ENCODE data around the gene GALNT18.

The GALNT18 gene

GRCh38 chr11:11624204-11624603 lies 2.4 kb upstream of the GALNT18 start:
- DNase-seq: no peak

GRCh38 chr11:11622772-11623171 lies 967 bp upstream of the GALNT18 start:
- no peak for DNase-seq

GRCh38 chr11:11622340-11622706 lies 518 bp upstream of the GALNT18 start:
- no peak for DNase-seq

GRCh38 chr11:11620921-11621572 lies 758 bp downstream of the GALNT18 start:
- no peak for DNase-seq

GRCh38 chr11:11620173-11620920 lies 1.5 kb downstream of the GALNT18 start:
- no peak for DNase-seq

- DNase-seq: no peak
Observed at GRCh38 chr11:11618973-11619435, 2.8 kb downstream of the GALNT18 start.

- DNase-seq: no peak
Observed at GRCh38 chr11:11615086-11615485, 6.7 kb downstream of the GALNT18 start.

- no peak for DNase-seq
Observed at GRCh38 chr11:11612439-11612838, 9.4 kb downstream of the GALNT18 start.

- DNase-seq: no peak
Observed at GRCh38 chr11:11611381-11611780, 10.4 kb downstream of the GALNT18 start.

- DNase-seq: no peak
Observed at GRCh38 chr11:11608783-11609232, 13.0 kb downstream of the GALNT18 start.

- DNase-seq: no peak
Observed at GRCh38 chr11:11607772-11608171, 14.0 kb downstream of the GALNT18 start.

- DNase-seq: no peak
Observed at GRCh38 chr11:11605821-11606450, 15.9 kb downstream of the GALNT18 start.

- DNase-seq: no peak
Observed at GRCh38 chr11:11605181-11605580, 16.6 kb downstream of the GALNT18 start.

- no peak for DNase-seq
Observed at GRCh38 chr11:11604370-11604990, 17.3 kb downstream of the GALNT18 start.

- DNase-seq: no peak
Observed at GRCh38 chr11:11602011-11602410, 19.8 kb downstream of the GALNT18 start.

GRCh38 chr11:11600288-11600687 lies 21.5 kb downstream of the GALNT18 start:
- DNase-seq: no peak

GRCh38 chr11:11598243-11598642 lies 23.6 kb downstream of the GALNT18 start:
- no peak for DNase-seq

- DNase-seq: no peak
Observed at GRCh38 chr11:11594162-11594561, 27.6 kb downstream of the GALNT18 start.

- no peak for DNase-seq
Observed at GRCh38 chr11:11592146-11592684, 29.6 kb downstream of the GALNT18 start.

- DNase-seq: no peak
Observed at GRCh38 chr11:11589437-11589836, 32.4 kb downstream of the GALNT18 start.

- DNase-seq: no peak
Observed at GRCh38 chr11:11588891-11589290, 32.9 kb downstream of the GALNT18 start.

GRCh38 chr11:11588243-11588642 lies 33.6 kb downstream of the GALNT18 start:
- DNase-seq: no peak

GRCh38 chr11:11587122-11587521 lies 34.7 kb downstream of the GALNT18 start:
- no peak for DNase-seq
